ENCODE results near the gene RHBDL1.

DNA sequence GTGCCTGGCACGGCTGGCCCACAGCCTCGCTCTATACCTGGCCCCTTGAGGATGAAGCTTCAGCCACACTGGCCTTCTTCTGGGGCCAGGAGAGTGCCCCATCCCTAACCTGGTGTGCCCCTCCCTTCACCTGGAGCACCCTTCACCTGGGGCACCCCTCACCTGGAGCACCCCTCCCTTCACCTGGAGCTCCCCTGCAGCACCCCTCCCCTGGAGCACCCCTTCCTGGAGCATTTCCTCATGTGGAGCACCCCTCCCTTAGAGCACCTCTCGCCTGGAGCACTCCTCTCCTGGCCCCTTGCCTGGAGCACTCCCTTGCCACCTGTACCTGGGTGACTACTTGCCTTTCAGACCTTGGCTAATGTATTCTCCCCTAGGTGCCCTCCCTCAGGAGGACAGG, 32.5 kb downstream of the RHBDL1 start:
- TF ChIP-seq, protein P1, sequence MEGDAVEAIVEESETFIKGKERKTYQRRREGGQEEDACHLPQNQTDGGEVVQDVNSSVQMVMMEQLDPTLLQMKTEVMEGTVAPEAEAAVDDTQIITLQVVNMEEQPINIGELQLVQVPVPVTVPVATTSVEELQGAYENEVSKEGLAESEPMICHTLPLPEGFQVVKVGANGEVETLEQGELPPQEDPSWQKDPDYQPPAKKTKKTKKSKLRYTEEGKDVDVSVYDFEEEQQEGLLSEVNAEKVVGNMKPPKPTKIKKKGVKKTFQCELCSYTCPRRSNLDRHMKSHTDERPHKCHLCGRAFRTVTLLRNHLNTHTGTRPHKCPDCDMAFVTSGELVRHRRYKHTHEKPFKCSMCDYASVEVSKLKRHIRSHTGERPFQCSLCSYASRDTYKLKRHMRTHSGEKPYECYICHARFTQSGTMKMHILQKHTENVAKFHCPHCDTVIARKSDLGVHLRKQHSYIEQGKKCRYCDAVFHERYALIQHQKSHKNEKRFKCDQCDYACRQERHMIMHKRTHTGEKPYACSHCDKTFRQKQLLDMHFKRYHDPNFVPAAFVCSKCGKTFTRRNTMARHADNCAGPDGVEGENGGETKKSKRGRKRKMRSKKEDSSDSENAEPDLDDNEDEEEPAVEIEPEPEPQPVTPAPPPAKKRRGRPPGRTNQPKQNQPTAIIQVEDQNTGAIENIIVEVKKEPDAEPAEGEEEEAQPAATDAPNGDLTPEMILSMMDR (IDR thresholded peaks at IDR 0.05) = no peak
- no peak for TF ChIP-seq POLR2A (IDR thresholded peaks at IDR 0.05)

Data from uterus (tissue), 2 donors.